HFFc6 (cell line): Measurements from ENCODE around the gene EXOC4. TPM values are rescaled to one million over a fixed set of nuclear protein-coding genes. Genes with fewer than 3 reads are reported as not detected.

ENCODE experiments used
- DNase-seq: peaks from one replicate; pipeline ENCODE4 v3.0.0-alpha.2; 2018
- H3K27ac Mint-ChIP-seq: 2 replicates; pipeline ENCODE4 v1.8.0; 2020; ENCODE audit warnings: mild to moderate bottlenecking, mixed read lengths
- H3K27me3 Mint-ChIP-seq: 2 replicates; pipeline ENCODE4 v1.8.0; 2021; ENCODE audit warnings: mild to moderate bottlenecking, moderate library complexity, mixed read lengths; ENCODE audit not compliant: insufficient read depth
- H3K36me3 Mint-ChIP-seq: 2 replicates; pipeline ENCODE4 v1.8.0; 2021; ENCODE audit warnings: low read depth, mixed read lengths
- H3K4me1 Mint-ChIP-seq: 2 replicates; pipeline ENCODE4 v1.8.0; 2020; ENCODE audit warnings: low read depth, mixed read lengths
- H3K4me3 Mint-ChIP-seq: 2 replicates; pipeline ENCODE4 v1.8.0; 2020; ENCODE audit warnings: mild to moderate bottlenecking, moderate library complexity, mixed read lengths
- H3K9me3 Mint-ChIP-seq: 2 replicates; pipeline ENCODE4 v1.8.0; 2020; ENCODE audit warnings: mild to moderate bottlenecking, mixed read lengths
- CTCF ChIP-seq: fragments of 200-600 bp; sonication (generic); IDR thresholded peaks from 2 replicates; pipeline ENCODE4 v1.5.0; 2021; ENCODE audit warnings: antibody characterized with exemption, mild to moderate bottlenecking
- total RNA-seq, 6 experiments: library from RNA; stranded (reverse); fragmentation: NEBNext Ultra II Directional; extraction: Animal tissue kit (Norgen Biotek cat#: 25700); gene quantifications; 2 replicates in 1 of 6; 3 replicates in 5 of 6; pipeline ENCODE4 v1.2.3, GENCODE V29; 2021

Gene EXOC4
- total RNA-seq, 6 experiments from 2014 or later = 57.6 to 67.6 (median 61.4) TPM

GRCh38 chr7:134046594-134047128, 793.8 kb downstream of the EXOC4 start:
- Mint-ChIP-seq H3K9me3 (no peaks in the 10 kb centered on the region), H3K4me3 (no peak overlapping the region), H3K36me3 (no peaks in the 10 kb centered on the region), H3K27ac (no peak overlapping the region), H3K27me3 (peaks cover 2% of the 10 kb centered on the region; the same call in 1 of the 2 replicates), H3K4me1 (peaks cover 6% of the 10 kb centered on the region; the same call in 1 of the 2 replicates)
- DNase-seq = no peak
- no peak for TF ChIP-seq CTCF

GRCh38 chr7:134047675-134048074, 794.8 kb downstream of the EXOC4 start:
- no peaks in the 10 kb centered on the region for H3K9me3 Mint-ChIP-seq
- H3K4me3 Mint-ChIP-seq = no peak overlapping the region
- no peaks in the 10 kb centered on the region for H3K36me3 Mint-ChIP-seq
- DNase-seq = no peak
- H3K27ac Mint-ChIP-seq = no peak overlapping the region
- peaks cover 6% of the 10 kb centered on the region; the same call in 1 of the 2 replicates for H3K4me1 Mint-ChIP-seq
- no peak for TF ChIP-seq CTCF
- H3K27me3 Mint-ChIP-seq = peaks cover 2% of the 10 kb centered on the region; the same call in 1 of the 2 replicates

- Mint-ChIP-seq H3K9me3 (no peaks in the 10 kb centered on the region), H3K4me1 (peaks cover 6% of the 10 kb centered on the region; the same call in 1 of the 2 replicates), H3K27ac (no peak overlapping the region), H3K27me3 (peaks cover 2% of the 10 kb centered on the region), H3K36me3 (no peaks in the 10 kb centered on the region), H3K4me3 (no peak overlapping the region)
- DNase-seq = no peak
- no peak for TF ChIP-seq CTCF
These were observed 795.3 kb downstream of the EXOC4 start for GRCh38 chr7:134048166-134048565.

- Mint-ChIP-seq H3K36me3 (no peaks in the 10 kb centered on the region), H3K27ac (no peak overlapping the region), H3K9me3 (no peaks in the 10 kb centered on the region), H3K27me3 (peaks cover 2% of the 10 kb centered on the region), H3K4me3 (no peak overlapping the region), H3K4me1 (no peaks in the 10 kb centered on the region)
- no peak for DNase-seq
- no peak for TF ChIP-seq CTCF
These were observed 798.1 kb downstream of the EXOC4 start for GRCh38 chr7:134051020-134051419.

- H3K27ac Mint-ChIP-seq = no peak overlapping the region
- H3K36me3 Mint-ChIP-seq = no peaks in the 10 kb centered on the region
- no peak overlapping the region for H3K4me3 Mint-ChIP-seq
- no peak for TF ChIP-seq CTCF
- DNase-seq = no peak
- H3K4me1 Mint-ChIP-seq = no peaks in the 10 kb centered on the region
- no peaks in the 10 kb centered on the region; the same call in none of the 2 replicates for H3K27me3 Mint-ChIP-seq
- H3K9me3 Mint-ChIP-seq = no peaks in the 10 kb centered on the region
These were observed 803.9 kb downstream of the EXOC4 start for GRCh38 chr7:134056816-134057215.

GRCh38 chr7:134058521-134058920, 805.6 kb downstream of the EXOC4 start:
- no peak overlapping the region for H3K4me3 Mint-ChIP-seq
- H3K9me3 Mint-ChIP-seq = no peaks in the 10 kb centered on the region
- TF ChIP-seq CTCF = no peak

More at GRCh38 chr7:134058521-134058920, 805.6 kb downstream of the EXOC4 start:
- Mint-ChIP-seq H3K27ac (no peak overlapping the region), H3K4me1 (no peaks in the 10 kb centered on the region), H3K36me3 (no peaks in the 10 kb centered on the region), H3K27me3 (no peaks in the 10 kb centered on the region)
- DNase-seq = no peak
